IMR-90 (cell line): ENCODE measurements around the gene GPRASP1. TPM values are rescaled to one million over a fixed set of nuclear protein-coding genes. Genes with fewer than 3 reads are reported as not detected.

ENCODE experiments used
- ATAC-seq: fragments of 200-7000 bp; cut with Tn5 transposase; 2 replicates; pipeline ENCODE4 v1.9.1; 2020; ENCODE audit warnings: low read depth, mild to moderate bottlenecking, moderate library complexity
- BruUV-seq: library from RNA; stranded (reverse); fragments of 400-500 nt; replicated peaks from 2 replicates; lab custom pipeline; 2021; lab: Mats Ljungman, UMichigan
- CTCF ChIA-PET: fragments of 300-600 bp; formaldehyde crosslinking; extraction: SDS; loops from one replicate; lab custom pipeline; 2021; ENCODE audit warnings: antibody characterized with exemption; lab: Yijun Ruan, JAX
- POLR2A ChIA-PET: fragments of 300-600 bp; sonication (Branson Sonifier 250); formaldehyde crosslinking; loops from one replicate; lab custom pipeline; 2022; ENCODE audit warnings: antibody characterized with exemption; ENCODE audit not compliant: unreplicated experiment; lab: Charles Lee
- DNase-seq: peaks from one replicate; pipeline ENCODE4 v3.0.0; 2013
- H2AFZ ChIP-seq: replicated peaks from 2 replicates; pipeline ENCODE3; 2013; ENCODE audit warnings: low read length, mild to moderate bottlenecking; ENCODE audit not compliant: poor library complexity
- H2AK5ac ChIP-seq: 2 replicates; pipeline ENCODE4 v1.6.1; 2013; ENCODE audit warnings: low read depth, low read length, inconsistent platforms
- H2AK9ac ChIP-seq: replicated peaks from 2 replicates; pipeline ENCODE3; 2013; ENCODE audit warnings: mild to moderate bottlenecking, low read depth, low read length, moderate library complexity; ENCODE audit not compliant: poor library complexity
- H2BK120ac ChIP-seq: 2 replicates; pipeline ENCODE4 v1.6.1; 2013; ENCODE audit warnings: low read depth, low read length, inconsistent platforms
- H2BK15ac ChIP-seq: 3 replicates; pipeline ENCODE4 v1.6.1; 2013; ENCODE audit warnings: low read depth, low read length, inconsistent platforms
- H2BK20ac ChIP-seq: 2 replicates; pipeline ENCODE4 v1.6.1; 2013; ENCODE audit warnings: low read depth, mild to moderate bottlenecking, inconsistent platforms, low read length, moderate library complexity
- H2BK5ac ChIP-seq: 2 replicates; pipeline ENCODE4 v1.6.1; 2013; ENCODE audit warnings: mild to moderate bottlenecking, low read depth, low read length, inconsistent platforms; ENCODE audit not compliant: poor library complexity, severe bottlenecking
- H3K14ac ChIP-seq: replicated peaks from 2 replicates; pipeline ENCODE4 v1.6.1; 2013; ENCODE audit warnings: low read depth, low read length, inconsistent platforms
- H3K18ac ChIP-seq: 2 replicates; pipeline ENCODE4 v1.6.1; 2013; ENCODE audit warnings: low read depth, low read length, control low read depth
- H3K23ac ChIP-seq: 2 replicates; pipeline ENCODE4 v1.6.1; 2013; ENCODE audit warnings: low read depth, low read length, inconsistent platforms
- H3K27ac ChIP-seq: 2 replicates; pipeline ENCODE4 v1.5.1; 2013; ENCODE audit warnings: mild to moderate bottlenecking, control low read depth, low read length; ENCODE audit not compliant: insufficient read depth
- H3K27me3 ChIP-seq: 2 replicates; pipeline ENCODE4 v1.6.1; 2013; ENCODE audit warnings: low read length; ENCODE audit not compliant: control insufficient read depth, insufficient read depth
- H3K36me3 ChIP-seq: 2 replicates; pipeline ENCODE4 v1.6.1; 2013; ENCODE audit warnings: low read length, mixed read lengths; ENCODE audit not compliant: control insufficient read depth, insufficient read depth
- H3K4ac ChIP-seq: 2 replicates; pipeline ENCODE4 v1.6.1; 2013; ENCODE audit warnings: low read depth, low read length, inconsistent platforms
- H3K4me1 ChIP-seq: 2 replicates; pipeline ENCODE4 v1.6.1; 2013; ENCODE audit warnings: low read length, mixed read lengths; ENCODE audit not compliant: control insufficient read depth, insufficient read depth
- H3K4me2 ChIP-seq: 2 replicates; pipeline ENCODE4 v1.6.1; 2013; ENCODE audit warnings: low read depth, mild to moderate bottlenecking, control low read depth, low read length, moderate library complexity
- H3K4me3 ChIP-seq: 2 replicates; pipeline ENCODE4 v1.5.1; 2013; ENCODE audit warnings: low read depth, mild to moderate bottlenecking, control low read depth, low read length, moderate library complexity; ENCODE audit not compliant: insufficient read depth
- H3K56ac ChIP-seq: 2 replicates; pipeline ENCODE4 v1.6.1; 2013; ENCODE audit warnings: low read length, inconsistent platforms; ENCODE audit not compliant: insufficient read depth; ENCODE audit errors: extremely low read depth
- H3K79me1 ChIP-seq, 2 experiments: 2 replicates each; pipeline ENCODE4 v1.6.1; 2013; ENCODE audit warnings: low read length in 2 of 2, inconsistent platforms in 1 of 2, low read depth in 1 of 2
- H3K9ac ChIP-seq: 2 replicates; pipeline ENCODE4 v1.6.1; 2013; ENCODE audit warnings: low read depth, low read length, control low read depth
- H3K9me1 ChIP-seq: 2 replicates; pipeline ENCODE4 v1.6.1; 2013; ENCODE audit warnings: low read length, inconsistent platforms; ENCODE audit not compliant: insufficient read depth
- H3K9me3 ChIP-seq: 2 replicates; pipeline ENCODE4 v1.6.1; 2013; ENCODE audit warnings: low read length; ENCODE audit not compliant: control insufficient read depth, insufficient read depth
- H4K20me1 ChIP-seq: 2 replicates; pipeline ENCODE4 v1.6.1; 2013; ENCODE audit warnings: low read length, inconsistent platforms; ENCODE audit not compliant: insufficient read depth
- H4K5ac ChIP-seq: 2 replicates; pipeline ENCODE4 v1.6.1; 2013; ENCODE audit warnings: mild to moderate bottlenecking, low read depth, low read length, control low read depth
- H4K8ac ChIP-seq, 2 experiments: 2 replicates each; pipeline ENCODE4 v1.6.1; 2013; ENCODE audit warnings: low read depth in 2 of 2, low read length in 2 of 2, control low read depth in 1 of 2, inconsistent platforms in 1 of 2
- H4K91ac ChIP-seq: 2 replicates; pipeline ENCODE4 v1.6.1; 2013; ENCODE audit warnings: low read depth, low read length, inconsistent platforms; ENCODE audit not compliant: insufficient read depth
- BHLHE40 ChIP-seq: fragments of 150-350 bp; IDR thresholded peaks from 2 replicates; pipeline ENCODE4 v1.6.1; 2016; ENCODE audit warnings: mild to moderate bottlenecking, low read depth, low read length
- CEBPB ChIP-seq: IDR thresholded peaks from 2 replicates; pipeline ENCODE4 v1.6.1; 2012; ENCODE audit warnings: low read depth, low read length, improper control_type of control experiment
- CHD1 ChIP-seq: IDR thresholded peaks from 2 replicates; pipeline ENCODE4 v1.6.1; 2012; ENCODE audit warnings: low read depth, low read length, improper control_type of control experiment
- ELK1 ChIP-seq: fragments of 150-350 bp; IDR thresholded peaks from 2 replicates; pipeline ENCODE4 v1.6.1; 2016; ENCODE audit warnings: low read depth, mild to moderate bottlenecking, low read length, moderate library complexity, borderline replicate concordance
- MAFK ChIP-seq: IDR thresholded peaks from 2 replicates; pipeline ENCODE4 v1.6.1; 2012; ENCODE audit warnings: low read depth, low read length, improper control_type of control experiment
- MAZ ChIP-seq: IDR thresholded peaks from 2 replicates; pipeline ENCODE4 v1.6.1; 2012; ENCODE audit warnings: low read depth, mild to moderate bottlenecking, low read length, improper control_type of control experiment, moderate library complexity, borderline replicate concordance
- MXI1 ChIP-seq: IDR thresholded peaks from 2 replicates; pipeline ENCODE4 v1.6.1; 2012; ENCODE audit warnings: low read depth, mild to moderate bottlenecking, low read length, moderate library complexity, borderline replicate concordance
- POLR2A ChIP-seq: IDR thresholded peaks from 2 replicates; pipeline ENCODE4 v1.6.1; 2012; ENCODE audit warnings: mild to moderate bottlenecking, low read depth, low read length
- RAD21 ChIP-seq: IDR thresholded peaks from 2 replicates; pipeline ENCODE4 v1.6.1; 2012; ENCODE audit warnings: low read length, improper control_type of control experiment
- RCOR1 ChIP-seq: IDR thresholded peaks from 2 replicates; pipeline ENCODE4 v1.6.1; 2012; ENCODE audit warnings: mild to moderate bottlenecking, low read length, improper control_type of control experiment; ENCODE audit not compliant: insufficient replicate concordance
- RFX5 ChIP-seq: IDR thresholded peaks from 2 replicates; pipeline ENCODE4 v1.8.0; 2012; ENCODE audit warnings: low read depth, mild to moderate bottlenecking, low read length, moderate library complexity
- SMC3 ChIP-seq: fragments of 150-350 bp; IDR thresholded peaks from 2 replicates; pipeline ENCODE4 v1.6.1; 2016; ENCODE audit warnings: low read depth, mild to moderate bottlenecking, antibody characterized with exemption, low read length, moderate library complexity
- USF2 ChIP-seq: fragments of 150-350 bp; IDR thresholded peaks from 2 replicates; pipeline ENCODE4 v1.6.1; 2017; ENCODE audit warnings: mild to moderate bottlenecking, antibody characterized with exemption, low read length, low read depth
- WGBS, 2 experiments: methylation state at CpG; one replicate each; pipeline versions ENCODE4 v1.1.5 to v1.1.7; 2013; ENCODE audit warnings: missing lambda C conversion rate in 2 of 2; ENCODE audit not compliant: insufficient read length in 1 of 2; ENCODE audit errors: extremely low coverage in 2 of 2; 5-methylcytosine and 5-hydroxymethylcytosine counted together
- dilution Hi-C: fragments of 300-500 bp; cut with HindIII; formaldehyde crosslinking; loops from one replicate; pipeline ENCODE4 v1.14.3; 2018; ENCODE audit warnings: low sequenced_read_pairs; ENCODE audit not compliant: unreplicated experiment
- in situ Hi-C: fragments of 300-500 bp; cut with MboI; formaldehyde crosslinking; loops from 3 replicates; pipeline ENCODE4 v1.14.3; 2019; ENCODE audit warnings: low sequenced_read_pairs, inconsistent platforms, mixed read lengths
- intact Hi-C: fragments of 100-400 bp; cut with micrococcal nuclease; formaldehyde crosslinking; loops from 2 replicates; pipeline ENCODE4 v1.10.0; 2022
- polyA plus RNA-seq, 3 experiments: library from polyadenylated mRNA; depleted of rRNA; stranded (reverse); fragments of >200 nt; gene quantifications; 2 replicates each; pipeline ENCODE4 v1.2.3, GENCODE V29; 2012; ENCODE audit warnings: low replicate concordance in 1 of 3
- total RNA-seq: library from RNA; depleted of rRNA; stranded (reverse); fragments of >200 nt; gene quantifications from 2 replicates; pipeline ENCODE4 v1.2.3, GENCODE V29; 2012

The GPRASP1 gene
- total and polyA plus RNA-seq, 2 of the 4 experiments (the other 2 are of a cell fraction), result 1.3 to 1.5 TPM

GRCh38 chrX:102604327-102604726, 47.0 kb upstream of the GPRASP1 start (continued):
- TF ChIP-seq USF2 (no peak), ELK1 (no peak), SMC3 (no peak), POLR2A (no peak), MAFK (no peak)

- no peak overlapping the region for H4K5ac ChIP-seq
- H3K4me1 ChIP-seq, result no peaks in the 10 kb centered on the region; the same call in 1 of the 2 replicates
- H4K91ac ChIP-seq, result no peak overlapping the region
- no peak overlapping the region for H3K4me2 ChIP-seq
- dilution Hi-C loops (no loop called here), intact Hi-C loops (no loop called here), in situ Hi-C loops (no loop called here)
- ATAC-seq, result no peak
- H3K23ac ChIP-seq, result no peak overlapping the region
- no peak overlapping the region for H2BK20ac ChIP-seq
- no peak overlapping the region for H2BK15ac ChIP-seq
- no peak overlapping the region for H2BK120ac ChIP-seq
- no peak overlapping the region for H3K4ac ChIP-seq
- peaks cover 0 to 10% of the 10 kb centered on the region in 2 experiments; a peak in 2 of 4 replicates for H3K79me1 ChIP-seq
- CTCF ChIA-PET, result no interaction called here
- no peak overlapping the region for H3K18ac ChIP-seq
- H3K36me3 ChIP-seq, result peaks cover 6% of the 10 kb centered on the region; the same call in 1 of the 2 replicates
- no peaks in the 10 kb centered on the region; the same call in 1 of the 2 replicates for H3K27me3 ChIP-seq
- H3K14ac ChIP-seq, result no peak overlapping the region
- no peak overlapping the region for H3K9ac ChIP-seq
- no TSS peak for BruUV-seq
- no peak overlapping the region for H3K4me3 ChIP-seq
- no peaks in the 10 kb centered on the region for H3K9me3 ChIP-seq
- no peak overlapping the region for H2AFZ ChIP-seq
- no peaks in the 10 kb centered on the region for H4K20me1 ChIP-seq
- no peak overlapping the region for H4K8ac ChIP-seq
- no peak for DNase-seq
- peaks cover 3% of the 10 kb centered on the region; the same call in 1 of the 2 replicates for H3K9me1 ChIP-seq
- H2BK5ac ChIP-seq, result no peak overlapping the region
- no peak overlapping the region for H3K56ac ChIP-seq
- H2AK9ac ChIP-seq, result no peak overlapping the region
- no peak overlapping the region for H2AK5ac ChIP-seq
- WGBS, 2 experiments, result no CpG with 5 or more reads among the region's 1 CpG
- POLR2A ChIA-PET, result no interaction called here
- no peak overlapping the region for H3K27ac ChIP-seq
- no peak for TF ChIP-seq MAZ
- no peak for TF ChIP-seq POLR2A
- no peak for TF ChIP-seq CHD1
- no peak for TF ChIP-seq MAFK
- TF ChIP-seq ELK1, result no peak
- no peak for TF ChIP-seq CEBPB
- TF ChIP-seq RCOR1, result no peak
- TF ChIP-seq BHLHE40, result no peak
- TF ChIP-seq SMC3, result no peak
- TF ChIP-seq RAD21, result no peak
- TF ChIP-seq USF2, result no peak
- no peak for TF ChIP-seq RFX5
- TF ChIP-seq MXI1, result no peak
Measured at GRCh38 chrX:102606115-102606514, 45.2 kb upstream of the GPRASP1 start.
